ENCODE measurements around the gene CUL1.

CUL1 gene

GRCh38 chr7:148763622-148764021 lies 64.9 kb downstream of the CUL1 start:
- no peak for DNase-seq

GRCh38 chr7:148770004-148770403 lies 71.3 kb downstream of the CUL1 start:
- DNase-seq = no peak

- peak; percentile 6 to 29 (median 16) for DNase-seq
Observed at GRCh38 chr7:148772297-148773089, 73.8 kb downstream of the CUL1 start.

- no peak for DNase-seq
Observed at GRCh38 chr7:148773334-148773733, 74.6 kb downstream of the CUL1 start.

GRCh38 chr7:148774471-148774870 lies 75.8 kb downstream of the CUL1 start:
- DNase-seq = no peak

- no peak for DNase-seq
Observed at GRCh38 chr7:148782757-148783456, 84.2 kb downstream of the CUL1 start.

GRCh38 chr7:148783801-148784527 lies 85.3 kb downstream of the CUL1 start:
- no peak for DNase-seq

GRCh38 chr7:148787571-148788295 lies 89.0 kb downstream of the CUL1 start:
- DNase-seq = no peak

GRCh38 chr7:148789220-148789619 lies 90.5 kb downstream of the CUL1 start:
- DNase-seq = no peak

- no peak for DNase-seq
Observed at GRCh38 chr7:148790131-148790726, 91.5 kb downstream of the CUL1 start.

- no peak for DNase-seq
Observed at GRCh38 chr7:148790850-148791249, 92.1 kb downstream of the CUL1 start.

- peak; percentile 18 to 36 (median 32) for DNase-seq
Observed at GRCh38 chr7:148791546-148791945, 92.8 kb downstream of the CUL1 start.

- no peak for DNase-seq
Observed at GRCh38 chr7:148793590-148793989, 94.9 kb downstream of the CUL1 start.

- no peak for DNase-seq
Observed at GRCh38 chr7:148794476-148794875, 95.8 kb downstream of the CUL1 start.

GRCh38 chr7:148796841-148797240 lies 98.1 kb downstream of the CUL1 start:
- DNase-seq = no peak

GRCh38 chr7:148799893-148800555 lies 101.3 kb downstream of the CUL1 start:
- DNase-seq = no peak

GRCh38 chr7:148800677-148801076 lies 102.0 kb downstream of the CUL1 start:
- no peak for DNase-seq

GRCh38 chr7:148802101-148802493 lies 103.4 kb downstream of the CUL1 start:
- no peak for DNase-seq

- no peak for DNase-seq
Observed at GRCh38 chr7:148803094-148803493, 104.4 kb downstream of the CUL1 start.

GRCh38 chr7:148804343-148805235 lies 105.9 kb downstream of the CUL1 start:
- DNase-seq = no peak

- no peak for DNase-seq
Observed at GRCh38 chr7:148806187-148806586, 107.5 kb downstream of the CUL1 start.

Data from suppressor macrophage treated with lipopolysaccharide for 1 hour (primary cell).